GM19023 (cell line): ENCODE measurements around the gene HMG20B.
"Not testable (repeated sequence)": the region's sequence is repeated elsewhere in the genome, so short reads cannot be mapped to it uniquely, and the experiment has no call there.

Source experiments
- ATAC-seq: cut with Tn5 transposase; IDR thresholded peaks from one replicate; pipeline ENCODE4 v1.9.1; 2021; ENCODE audit warnings: mild to moderate bottlenecking, moderate library complexity; ENCODE audit not compliant: unreplicated experiment

Gene HMG20B

GRCh38 chr19:3580156-3580934 is 7.6 kb downstream of the HMG20B start:
- ATAC-seq, result no peak

- not testable (repeated sequence) for ATAC-seq
Measured at GRCh38 chr19:3581792-3582191, 9.0 kb downstream of the HMG20B start.

DNA sequence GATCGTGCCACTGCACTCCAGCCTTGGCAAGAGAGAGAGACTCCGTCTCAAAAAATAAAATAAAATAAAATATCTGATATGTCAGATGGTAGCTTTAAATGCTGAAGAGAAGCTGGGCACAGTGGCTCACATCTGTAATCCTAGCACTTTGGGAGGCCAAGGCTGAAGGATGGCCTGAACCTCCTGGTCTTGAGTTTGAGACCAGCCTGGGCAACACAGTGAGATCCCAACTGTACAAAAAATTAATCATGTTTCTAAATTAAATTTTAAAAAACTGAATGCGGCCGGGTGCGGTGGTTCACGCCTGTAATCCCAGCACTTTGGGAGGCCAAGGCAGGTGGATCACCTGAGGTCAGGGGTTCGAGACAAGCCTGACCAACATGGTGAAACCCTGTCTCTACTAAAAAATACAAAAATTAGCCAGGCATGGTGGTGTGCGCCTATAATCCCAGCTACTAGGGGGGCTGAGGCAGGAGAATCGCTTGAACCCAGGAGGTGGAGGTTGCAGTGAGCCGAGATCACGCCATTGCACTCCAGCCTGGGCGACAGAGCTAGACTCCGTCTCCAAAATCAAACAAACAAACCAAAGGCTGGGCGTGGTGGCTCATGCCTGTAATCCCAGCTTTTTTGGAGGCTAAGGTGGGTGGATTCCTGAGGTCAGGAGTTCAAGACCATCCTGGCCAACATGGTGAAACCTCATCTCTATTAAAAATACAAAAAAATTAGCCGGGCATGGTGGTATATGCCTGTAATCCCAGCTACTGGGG is 11.5 kb downstream of the HMG20B start:
- not testable (repeated sequence) for ATAC-seq

DNA sequence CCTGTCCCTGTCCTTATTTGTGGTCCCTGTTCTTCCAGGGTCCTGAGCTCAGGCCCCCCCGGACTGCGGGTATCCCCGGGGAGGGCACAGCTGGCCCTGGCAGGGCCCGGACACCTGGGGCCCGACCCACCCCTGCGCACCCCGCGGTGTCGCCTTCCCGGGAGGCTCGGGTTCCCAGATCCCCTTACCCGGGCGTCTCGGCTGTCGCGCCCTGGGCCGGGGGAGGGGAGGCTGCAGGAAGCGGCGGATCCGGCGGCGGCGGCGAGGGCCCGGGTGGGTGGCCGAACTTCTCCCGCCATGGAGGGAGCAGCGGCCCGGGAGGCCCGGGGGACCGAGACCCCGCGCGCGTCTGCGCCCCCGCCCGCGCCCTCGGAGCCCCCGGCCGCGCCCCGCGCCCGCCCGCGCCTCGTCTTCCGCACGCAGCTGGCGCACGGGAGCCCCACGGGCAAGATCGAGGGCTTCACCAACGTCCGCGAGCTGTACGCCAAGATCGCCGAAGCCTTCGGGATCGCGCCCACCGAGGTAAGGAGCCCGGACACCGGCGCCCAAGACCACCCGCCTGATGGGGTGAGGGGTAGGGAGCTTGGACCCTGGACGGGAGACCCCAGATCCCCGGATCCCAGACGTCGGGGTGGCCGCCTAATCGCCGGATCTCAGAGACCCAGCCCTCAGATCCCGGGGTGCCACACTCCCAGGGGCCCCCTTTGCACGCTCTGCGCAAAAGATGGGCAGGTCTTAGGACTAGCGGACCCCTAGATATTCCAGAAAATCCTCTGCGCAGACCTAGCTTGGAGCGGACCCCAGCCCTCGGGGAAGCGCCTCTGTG is 12.8 kb downstream of the HMG20B start, which contains the start of gene GIPC3:
GIPC3 (plus strand) TSS at position 178 of the 826 bp plus-strand sequence; CDS start at position 298, 120 bp downstream.
- no peak for ATAC-seq

DNA sequence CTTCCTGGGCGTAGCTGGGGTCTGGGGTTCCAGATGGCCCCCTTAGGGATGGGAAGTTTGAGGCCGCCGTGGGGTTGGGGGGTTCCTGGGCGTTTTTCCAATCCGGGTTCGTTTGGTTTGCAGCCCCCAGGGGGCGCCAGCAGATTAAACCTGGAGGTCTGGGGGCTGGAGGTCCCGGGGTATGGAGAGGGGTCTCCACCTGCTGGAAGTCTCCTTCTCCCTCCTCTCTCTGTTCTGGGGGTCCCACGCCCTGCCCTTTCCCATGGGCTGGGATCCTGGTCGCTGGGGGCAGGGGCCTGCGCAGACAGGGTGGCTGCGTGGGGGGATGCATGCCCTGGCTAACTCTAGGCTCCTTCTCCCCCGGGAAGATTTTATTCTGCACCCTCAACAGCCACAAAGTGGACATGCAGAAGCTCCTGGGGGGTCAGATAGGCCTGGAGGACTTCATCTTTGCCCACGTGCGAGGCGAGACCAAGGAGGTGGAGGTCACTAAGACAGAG is 13.4 kb downstream of the HMG20B start:
- ATAC-seq, result no peak

- no peak for ATAC-seq
Measured at GRCh38 chr19:3586707-3587346, 14.1 kb downstream of the HMG20B start.

DNA sequence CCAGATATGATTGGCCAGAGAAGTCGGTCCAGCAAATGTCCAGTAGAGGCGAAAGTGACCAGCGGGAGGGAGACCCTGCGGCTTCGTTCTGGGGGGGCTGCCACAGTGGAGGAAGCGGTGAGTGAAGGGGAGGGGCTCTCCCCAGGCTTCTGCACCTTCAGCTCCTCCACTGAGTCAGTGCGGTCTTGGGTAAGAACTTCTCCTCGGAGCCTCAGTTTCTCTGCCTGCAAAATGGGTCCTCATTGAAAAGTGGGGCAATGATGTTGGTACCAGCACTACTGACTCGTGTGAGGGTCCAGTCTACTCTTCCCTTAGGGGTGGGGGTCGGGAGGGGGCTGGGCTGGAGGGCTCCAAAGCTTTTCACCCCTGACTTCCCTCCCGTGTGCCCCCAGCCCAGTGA is 16.7 kb downstream of the HMG20B start:
- no peak for ATAC-seq

GRCh38 chr19:3589949-3590348 is 17.2 kb downstream of the HMG20B start:
- ATAC-seq, result no peak

DNA sequence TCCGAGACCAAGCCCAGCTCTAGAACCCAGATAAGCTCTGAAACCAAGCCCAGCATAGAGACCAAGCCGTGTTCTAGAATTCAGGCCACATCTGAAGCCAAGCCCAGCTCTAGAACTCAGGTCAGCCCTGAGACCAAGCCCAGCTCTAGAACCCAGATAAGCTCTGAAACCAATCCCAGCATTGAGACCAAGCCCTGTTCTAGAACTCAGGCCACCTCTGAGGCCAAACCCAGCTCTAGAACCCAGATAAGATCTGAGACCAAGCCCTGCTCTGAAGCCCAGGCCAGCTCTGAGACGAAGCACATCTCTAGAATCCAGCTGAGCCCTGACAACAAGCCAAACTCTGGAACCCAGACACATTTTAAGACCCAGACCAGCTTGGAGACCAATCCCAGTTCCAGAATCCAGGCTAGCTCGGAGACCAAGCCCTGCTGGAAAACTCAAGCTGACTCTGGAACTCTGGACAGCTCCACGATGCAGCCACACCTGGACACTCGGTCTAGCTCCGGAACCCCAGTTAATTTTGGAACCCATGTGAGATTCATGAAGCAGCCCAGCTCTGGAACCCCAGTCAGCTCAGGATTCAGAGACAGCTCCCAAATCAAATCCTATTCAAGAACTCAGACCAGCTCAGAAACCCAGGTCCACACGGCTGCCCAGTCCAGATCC is 18.4 kb downstream of the HMG20B start:
- ATAC-seq, result no peak

- ATAC-seq, result no peak
Measured at GRCh38 chr19:3591876-3592613, 19.3 kb downstream of the HMG20B start.

GRCh38 chr19:3593156-3593555 is 20.4 kb downstream of the HMG20B start:
- ATAC-seq, result no peak

DNA sequence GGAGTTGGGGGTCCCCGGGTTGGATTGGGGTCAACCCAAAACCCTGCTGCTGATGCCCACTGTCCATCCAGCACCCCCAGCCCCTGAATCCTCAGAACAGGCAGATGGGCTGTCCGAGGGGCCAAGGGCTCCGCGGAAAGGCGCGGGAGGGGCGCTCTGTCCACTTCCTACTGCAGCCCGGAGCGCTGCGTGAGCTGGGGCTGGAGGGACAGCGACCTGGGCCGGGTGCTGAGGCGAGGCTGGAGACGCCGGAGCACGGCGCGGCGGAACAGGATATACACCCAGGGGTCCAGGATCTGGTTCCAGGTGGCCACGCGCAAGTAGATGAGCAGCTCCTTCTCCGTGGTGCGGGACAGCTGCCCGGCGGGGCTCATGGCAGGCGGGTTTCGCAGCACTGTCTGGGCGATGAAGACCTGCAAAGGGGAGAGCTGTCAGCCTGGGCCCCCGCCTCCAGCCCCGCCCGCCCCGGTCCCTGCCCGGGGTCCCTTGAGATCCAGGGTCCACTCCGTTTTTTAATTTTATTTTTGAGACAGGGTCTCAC is 22.8 kb downstream of the HMG20B start:
- ATAC-seq, result no peak

DNA sequence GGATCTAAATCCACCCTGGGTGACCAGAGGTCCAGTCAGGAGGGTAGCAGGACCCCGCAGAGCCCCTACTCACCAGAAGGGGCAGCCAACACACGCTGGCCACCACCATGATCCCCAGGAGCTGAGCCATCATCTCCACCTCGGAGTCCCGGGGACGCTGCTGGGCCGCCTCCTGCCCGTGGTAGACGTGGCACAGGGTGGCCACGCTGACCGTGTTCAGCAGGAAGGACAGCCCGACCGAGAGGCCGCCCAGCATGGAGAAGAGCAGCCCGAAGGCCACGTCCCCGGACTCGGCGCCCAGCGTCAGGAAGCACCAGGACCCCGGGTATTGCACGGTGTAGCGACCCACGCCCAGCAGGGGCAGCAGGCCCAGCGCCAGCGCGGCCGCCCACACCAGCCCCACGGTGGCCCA is 27.0 kb downstream of the HMG20B start:
- no peak for ATAC-seq

- ATAC-seq, result no peak
Measured at GRCh38 chr19:3601021-3601420, 28.3 kb downstream of the HMG20B start.

DNA sequence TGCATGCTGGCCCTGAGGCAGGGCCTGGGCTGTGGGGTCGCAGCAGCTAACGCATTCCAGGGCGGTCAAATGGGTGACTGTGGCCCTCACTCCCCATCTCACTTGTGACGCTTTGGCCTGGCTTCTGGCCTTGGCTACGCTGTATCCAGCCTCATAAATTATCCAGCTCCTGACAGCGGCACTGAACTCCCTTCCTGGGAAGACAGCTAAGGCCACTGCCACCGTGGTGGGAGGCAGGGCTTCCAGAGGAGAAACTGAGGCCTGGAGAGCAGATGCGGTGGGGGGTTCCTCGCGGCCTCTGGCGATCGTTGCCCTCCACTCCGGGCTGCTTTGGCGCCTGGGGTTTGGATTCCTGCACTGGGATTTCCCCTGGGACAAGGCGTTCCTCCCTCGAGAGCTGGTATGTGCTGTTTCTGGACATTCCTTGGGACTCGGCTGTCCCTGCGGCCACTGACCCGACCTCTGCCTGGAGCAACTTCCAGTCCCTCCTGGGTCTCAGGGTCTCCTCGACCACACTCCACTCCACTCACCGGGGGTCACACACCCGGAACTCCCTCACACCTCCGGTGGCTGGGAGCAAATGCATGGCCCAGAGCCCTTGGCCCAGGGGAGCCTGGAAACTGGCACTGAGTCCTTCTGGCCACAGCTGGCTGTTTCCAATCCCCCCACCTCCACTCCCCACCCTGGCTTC is 30.5 kb downstream of the HMG20B start:
- no peak for ATAC-seq

DNA sequence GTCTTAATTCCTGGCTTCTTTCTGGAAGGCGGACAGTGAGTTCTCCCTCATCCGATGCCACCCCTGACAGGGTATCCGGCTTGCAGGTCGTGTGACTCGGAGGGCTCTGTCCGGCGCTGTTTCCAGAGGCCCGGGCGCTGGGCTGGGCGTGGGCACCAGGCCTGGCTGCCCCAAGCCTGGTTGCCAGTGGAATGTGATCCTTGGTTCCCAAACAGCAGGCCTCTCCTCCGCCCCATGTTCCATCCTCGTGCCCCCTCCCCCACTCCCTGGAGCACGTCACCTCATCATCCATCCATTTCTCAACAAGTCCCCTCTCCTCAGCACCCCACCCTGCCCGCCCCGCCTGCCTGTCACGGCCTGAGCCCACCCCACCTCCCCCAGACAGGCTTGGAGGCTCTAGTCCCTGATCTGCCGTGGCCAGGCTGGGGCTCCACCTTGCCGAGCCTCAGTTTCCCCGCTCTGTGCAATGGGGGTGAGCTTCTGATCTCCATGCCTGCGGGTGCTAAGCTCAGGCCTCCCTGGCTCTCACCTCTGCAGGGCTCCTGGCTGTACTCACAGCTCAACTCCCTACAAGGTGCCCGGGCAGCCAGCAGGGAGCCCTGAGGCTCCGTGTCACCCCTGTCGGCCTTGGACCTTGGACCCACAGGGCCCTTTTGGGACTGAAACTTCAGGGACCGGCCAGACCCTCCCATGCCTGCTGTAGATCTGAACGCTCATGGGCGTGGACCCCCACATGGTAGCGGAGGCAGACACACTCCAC is 31.7 kb downstream of the HMG20B start:
- no peak for ATAC-seq

GRCh38 chr19:3604987-3605343 is 32.2 kb downstream of the HMG20B start:
- no peak for ATAC-seq

GRCh38 chr19:3605361-3605760 is 32.6 kb downstream of the HMG20B start:
- no peak for ATAC-seq
